Activated T-cell treated with anti-CD3 and anti-CD28 coated beads, Interleukin-2, amount 50 U/mL, for 1 hour (primary cell): Measurements from ENCODE around the gene ZNF678.
"Not testable (repeated sequence)": the region's sequence is repeated elsewhere in the genome, so short reads cannot be mapped to it uniquely, and the experiment has no call there.

Experiments
- DNase-seq: peaks from one replicate; pipeline ENCODE4 v3.0.0-alpha.2; 2020

The ZNF678 gene

DNA sequence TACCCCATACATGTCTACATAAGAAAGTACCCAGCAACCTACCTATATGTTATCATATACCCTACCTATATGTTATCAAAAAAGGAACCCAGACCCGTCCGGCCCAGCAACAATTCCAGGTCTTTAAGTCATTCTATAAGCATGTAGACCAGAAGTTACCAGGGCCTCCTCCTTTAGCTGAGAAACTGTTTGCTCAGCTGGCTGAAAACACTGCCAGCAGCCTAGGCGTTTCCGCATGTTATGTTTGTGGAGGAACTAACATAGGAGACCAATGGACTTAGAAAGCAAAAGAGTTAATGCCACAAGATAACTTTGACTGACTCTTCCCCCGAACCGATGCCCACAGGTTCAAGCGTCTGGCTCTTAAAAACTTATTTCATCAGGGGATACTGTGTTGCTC is 7.1 kb upstream of the ZNF678 start:
- no peak for DNase-seq

- no peak for DNase-seq
These were observed 5.2 kb upstream of the ZNF678 start for GRCh38 chr1:227557962-227558725.

- DNase-seq = no peak
These were observed 4.6 kb upstream of the ZNF678 start for GRCh38 chr1:227558732-227559262.

- DNase-seq = no peak
These were observed 3.9 kb upstream of the ZNF678 start for GRCh38 chr1:227559499-227559898.

GRCh38 chr1:227559926-227560325 is 3.4 kb upstream of the ZNF678 start:
- no peak for DNase-seq

- no peak for DNase-seq
These were observed 2.8 kb upstream of the ZNF678 start for GRCh38 chr1:227560393-227561173.

DNA sequence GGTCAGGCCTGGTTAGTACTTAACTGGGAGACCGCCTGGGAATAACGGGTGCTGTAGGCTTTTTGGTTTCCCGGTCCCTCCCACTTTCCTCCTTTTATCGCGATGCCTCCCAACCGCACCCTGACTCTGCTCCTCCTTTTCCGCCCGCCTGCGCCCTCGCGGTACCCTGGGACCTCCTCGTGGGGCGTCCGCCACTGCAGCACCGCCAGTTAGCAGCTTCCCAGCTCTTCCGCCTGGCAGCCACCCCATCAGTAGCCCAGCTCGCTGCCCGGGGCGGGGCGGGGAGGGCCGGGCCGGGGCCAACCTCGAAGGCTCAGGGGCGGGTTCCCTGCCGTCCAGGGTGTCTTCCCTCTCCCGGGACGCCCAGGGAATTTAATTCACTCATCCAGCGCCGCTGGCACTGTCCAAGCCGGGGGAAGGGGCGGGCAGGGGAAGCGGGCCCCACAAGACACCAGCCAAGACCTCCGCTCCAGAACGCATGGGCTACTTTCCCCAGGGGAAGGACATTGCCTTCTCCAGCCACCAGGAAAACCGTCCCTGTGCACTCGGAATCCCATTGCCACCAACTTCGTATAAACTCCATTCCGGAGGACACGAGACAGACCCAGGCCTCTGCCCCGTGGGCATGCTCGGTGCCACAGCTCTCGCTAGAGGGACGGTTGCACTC is 2.0 kb upstream of the ZNF678 start:
- no peak for DNase-seq

DNA sequence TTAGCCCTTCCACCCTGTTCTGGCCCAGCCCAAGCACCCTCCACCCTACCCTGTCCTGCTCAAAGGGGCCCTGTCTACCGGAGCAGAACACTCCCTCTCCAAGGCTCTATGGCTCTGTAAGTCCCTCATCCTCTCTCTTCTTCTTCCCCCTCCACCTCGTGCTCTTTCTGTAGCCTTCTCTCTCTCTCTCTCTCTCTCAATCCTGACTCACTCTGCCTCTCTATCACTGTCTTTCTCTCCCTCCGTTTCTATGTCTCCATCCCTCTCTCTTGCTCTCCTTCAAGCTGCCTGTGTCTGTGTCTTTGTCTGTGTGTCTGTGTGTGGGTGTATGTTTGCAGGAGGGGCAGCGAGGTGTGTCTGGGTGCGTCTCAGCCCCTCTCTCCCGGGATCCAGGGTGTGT is 1.3 kb upstream of the ZNF678 start:
- no peak for DNase-seq

DNA sequence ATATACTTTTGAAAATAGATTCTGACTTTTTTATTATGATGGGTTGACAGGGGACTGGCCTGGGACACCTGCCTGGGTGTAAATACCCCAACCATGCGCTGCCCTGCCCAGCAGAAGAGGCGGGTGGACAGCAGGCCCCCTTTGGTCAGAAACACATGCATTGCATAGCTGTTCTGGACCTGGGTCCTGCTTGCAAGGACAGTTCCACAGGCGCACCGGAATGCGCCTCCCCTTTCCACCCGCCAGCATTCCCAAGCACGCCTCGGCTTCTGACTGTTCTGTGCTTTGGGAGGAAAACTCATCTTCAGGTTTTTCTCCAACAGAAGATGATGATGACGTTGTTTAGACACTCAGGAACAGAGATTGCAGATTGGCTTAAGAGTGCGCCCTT is 428 bp upstream of the ZNF678 start:
- DNase-seq = no peak

- DNase-seq = no peak
These were observed 3.9 kb downstream of the ZNF678 start for GRCh38 chr1:227567256-227567655.

- no peak for DNase-seq
These were observed 5.2 kb downstream of the ZNF678 start for GRCh38 chr1:227568593-227568992.

DNA sequence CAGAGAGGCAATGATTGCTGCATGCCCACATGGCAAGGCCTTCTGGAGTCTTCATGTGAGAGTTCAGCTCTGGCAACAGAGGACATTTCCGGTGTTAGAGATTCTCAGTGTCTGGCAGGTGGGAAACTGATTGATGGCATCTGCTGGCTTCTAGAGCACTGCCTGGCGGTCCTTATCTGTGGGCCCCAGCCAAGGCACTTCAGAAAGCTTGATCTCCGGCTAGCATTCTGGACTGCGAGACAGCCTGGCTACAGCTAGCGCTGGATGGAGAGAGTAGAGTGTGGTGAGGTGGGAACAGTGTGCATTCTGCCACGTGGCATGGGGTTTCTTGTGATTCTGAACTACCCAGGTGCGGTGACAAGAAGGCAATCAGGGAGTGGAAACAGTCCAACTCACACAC is 9.4 kb downstream of the ZNF678 start:
- no peak for DNase-seq

DNA sequence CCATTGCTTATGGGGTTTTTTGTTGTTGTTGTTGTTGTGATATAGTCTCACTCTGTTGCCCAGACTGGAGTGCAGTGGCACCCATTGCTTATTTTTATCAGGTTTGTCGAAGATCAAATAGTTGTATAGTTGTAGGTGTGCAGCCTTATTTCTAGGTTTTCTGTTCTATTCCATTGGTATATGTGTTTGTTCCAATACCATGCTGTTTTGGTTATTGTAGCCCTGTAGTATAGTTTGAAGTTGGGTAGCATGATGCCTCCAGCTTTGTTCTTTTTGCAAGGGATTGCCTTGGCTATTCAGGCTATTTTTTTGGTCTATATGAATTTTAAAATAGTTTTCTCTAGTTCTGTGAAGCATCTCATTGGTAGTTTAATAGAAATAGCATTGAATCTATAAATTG is 11.6 kb downstream of the ZNF678 start:
- no peak for DNase-seq

DNA sequence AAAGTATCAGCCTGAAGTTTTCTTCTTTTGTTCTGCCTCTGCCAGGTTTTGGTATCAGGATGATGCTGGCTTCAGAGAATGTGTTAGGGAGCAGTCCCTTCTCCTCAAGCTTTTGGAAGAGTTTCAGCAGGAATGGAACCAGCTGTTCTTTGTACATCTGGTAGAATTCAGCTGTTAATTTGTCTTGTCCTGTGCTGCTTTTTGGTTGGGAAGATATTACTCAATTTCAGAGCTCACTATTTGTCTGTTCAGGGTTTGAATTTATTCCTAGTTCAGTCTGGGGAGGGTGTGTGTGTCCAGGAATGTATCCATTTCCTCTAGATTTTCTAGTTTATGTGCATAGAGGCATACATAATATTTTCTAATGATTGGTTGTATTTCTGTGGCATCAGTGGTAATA is 12.8 kb downstream of the ZNF678 start:
- DNase-seq = no peak

DNA sequence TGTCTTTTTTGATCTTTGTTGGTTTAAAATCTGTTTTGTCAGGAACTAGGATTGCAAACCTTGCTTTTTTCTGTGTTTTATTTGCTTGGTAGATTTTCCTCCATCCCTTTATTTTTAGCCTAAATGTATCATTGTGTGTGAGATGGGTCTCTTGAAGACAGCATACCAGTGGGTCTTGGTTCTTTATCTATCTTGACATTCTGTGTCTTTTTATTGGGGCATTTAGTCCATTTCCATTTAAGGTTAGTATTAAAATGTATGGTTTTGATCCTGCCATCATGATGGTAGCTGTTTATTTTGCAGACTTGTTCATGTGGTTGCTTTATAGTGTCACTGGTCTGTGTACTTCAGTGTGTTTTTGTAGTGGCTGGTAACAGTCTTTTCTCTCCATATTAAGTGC is 14.1 kb downstream of the ZNF678 start:
- DNase-seq = no peak

- DNase-seq = no peak
These were observed 20.0 kb downstream of the ZNF678 start for GRCh38 chr1:227583354-227583753.

GRCh38 chr1:227586733-227587132 is 23.4 kb downstream of the ZNF678 start:
- DNase-seq = no peak

- DNase-seq = no peak
These were observed 24.6 kb downstream of the ZNF678 start for GRCh38 chr1:227587968-227588367.

DNA sequence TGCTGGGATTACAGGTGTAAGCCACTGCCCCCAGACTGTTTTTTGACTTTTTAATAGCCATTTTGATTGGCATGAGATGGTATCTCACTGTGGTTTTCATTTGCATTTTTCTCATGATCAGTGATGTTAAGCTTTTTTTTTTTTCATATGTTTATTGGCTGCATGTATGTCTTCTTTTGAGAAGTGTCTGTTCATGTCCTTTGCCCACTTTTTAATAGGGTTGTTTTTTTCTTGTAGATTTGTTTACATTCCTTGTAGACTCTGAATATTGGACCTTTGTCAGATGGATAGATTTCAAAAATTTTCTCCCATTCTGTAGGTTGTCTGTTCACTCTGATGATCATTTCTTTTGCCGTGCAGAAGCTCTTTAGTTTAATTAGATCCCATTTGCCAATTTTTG is 25.4 kb downstream of the ZNF678 start:
- DNase-seq = not testable (repeated sequence)

GRCh38 chr1:227589777-227590176 is 26.4 kb downstream of the ZNF678 start:
- DNase-seq = not testable (repeated sequence)

- DNase-seq = not testable (repeated sequence)
These were observed 32.9 kb downstream of the ZNF678 start for GRCh38 chr1:227596222-227596621.

DNA sequence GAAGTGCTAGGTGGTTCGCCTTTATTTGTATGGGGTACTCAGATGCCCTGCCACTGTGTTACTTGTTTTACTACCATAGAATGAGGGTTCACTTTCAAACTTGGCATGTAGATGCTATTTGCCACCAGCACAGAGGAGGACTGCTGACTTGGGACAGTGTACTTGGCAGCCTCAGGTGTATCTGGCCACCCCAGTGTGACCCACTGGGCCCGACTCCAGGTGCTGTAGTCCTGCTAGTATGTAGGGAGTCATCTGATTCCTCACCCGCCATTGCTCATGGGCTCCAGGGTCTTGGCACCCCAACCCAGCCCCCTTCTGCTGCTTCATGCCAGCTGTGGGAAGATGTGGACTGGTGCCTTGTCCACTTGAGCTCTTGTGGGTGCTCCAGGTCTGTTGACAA is 40.0 kb downstream of the ZNF678 start:
- no peak for DNase-seq

GRCh38 chr1:227604446-227604845 is 41.1 kb downstream of the ZNF678 start:
- DNase-seq = no peak

- DNase-seq = not testable (repeated sequence)
These were observed 42.9 kb downstream of the ZNF678 start for GRCh38 chr1:227606271-227606670.
